A549 (cell line): Measurements from ENCODE around the gene ACVR1.

Source experiments
- CTCF ChIP-seq: fragments of >200 bp; sonication (Bioruptor Twin); formaldehyde crosslinking; IDR thresholded peaks from 3 replicates; pipeline ENCODE4 v1.5.1; 2016
- POLR2A ChIP-seq: IDR thresholded peaks from 2 replicates; pipeline ENCODE4 v1.6.1; 2012; ENCODE audit warnings: mild to moderate bottlenecking, low read length
- RCOR1 ChIP-seq: fragments of 150-350 bp; IDR thresholded peaks from 2 replicates; pipeline ENCODE4 v1.6.1; 2014; ENCODE audit warnings: antibody characterized with exemption, low read length, low read depth
- ZNF302 ChIP-seq: fragments of 250-450 bp; sonication (Bioruptor Pico); IDR thresholded peaks from 2 replicates; pipeline ENCODE4 v1.9.0; 2021; ENCODE audit warnings: inconsistent platforms, mild to moderate bottlenecking, moderate library complexity

GRCh38 chr2:157835425-157835824, 40.7 kb downstream of the ACVR1 start:
- TF ChIP-seq CTCF: no peak
- TF ChIP-seq RCOR1: no peak
- no peak for TF ChIP-seq POLR2A
- TF ChIP-seq ZNF302: no peak
